ENCODE measurements around the gene SYS1. TPM values are rescaled to one million over a fixed set of nuclear protein-coding genes. Genes with fewer than 3 reads are reported as not detected.

The SYS1 gene
- total and polyA plus RNA-seq, 2 of the 8 experiments (the other 6 are each of a cell fraction or from before 2014, with no cell fraction given): 19.6 to 50.8 TPM

- TF ChIP-seq SIN3A (conservative IDR thresholded peaks at IDR 0.05 in 1 of 2, IDR thresholded peaks at IDR 0.05 in 1 of 2; ENCODE audit: low read depth in 1 of 2, low read length in 2 of 2) (0 out of 4 replicates have a peak, but pooled peaks of 1 of the 2 experiments have one; percentile 26), POLR2AphosphoS5 (IDR thresholded peaks at IDR 0.05; ENCODE audit: low read depth, low read length) (peak; percentile 98), TAF1 (IDR thresholded peaks at IDR 0.05; ENCODE audit: low read depth, low read length) (peak; percentile 93), E2F6 (IDR thresholded peaks at IDR 0.05) (0 out of 2 replicates have a peak, but pooled peaks have one; percentile 30), RBBP5 (IDR thresholded peaks at IDR 0.05; ENCODE audit: borderline replicate concordance, low read depth, low read length) (peak; percentile 47; the same call in 1 of the 2 replicates), HDAC2 (IDR thresholded peaks at IDR 0.05; ENCODE audit: borderline replicate concordance in 1 of 2, low read depth in 2 of 2, low read length in 2 of 2) (peak in 1 of 2 experiments; percentile 77; a peak in 2 of 4 replicates), ASH2L (IDR thresholded peaks at IDR 0.05; ENCODE audit: low read length) (peak; percentile 44), MAX (IDR thresholded peaks at IDR 0.05) (peak; percentile 21; the same call in 1 of the 2 replicates)
Observed at GRCh38 chr20:45347936-45348778, 14.8 kb upstream of the SYS1 start, which contains the start of gene SDC4 (continued).

Data from H1 (cell line).